GM10266 (cell line): ENCODE measurements around the gene LPAR1.

Source experiments
- DNase-seq: peaks from one replicate; pipeline ENCODE4 v3.0.0; 2012; ENCODE audit errors: extremely low spot score
- TF ChIP-seq, protein P1 (sequence below): IDR thresholded peaks from 2 replicates; pipeline ENCODE4 v1.5.1; 2012; ENCODE audit warnings: mild to moderate bottlenecking, low read depth; ENCODE audit not compliant: control insufficient read depth, insufficient read depth; ENCODE audit errors: missing control alignments

LPAR1 gene, protein sequence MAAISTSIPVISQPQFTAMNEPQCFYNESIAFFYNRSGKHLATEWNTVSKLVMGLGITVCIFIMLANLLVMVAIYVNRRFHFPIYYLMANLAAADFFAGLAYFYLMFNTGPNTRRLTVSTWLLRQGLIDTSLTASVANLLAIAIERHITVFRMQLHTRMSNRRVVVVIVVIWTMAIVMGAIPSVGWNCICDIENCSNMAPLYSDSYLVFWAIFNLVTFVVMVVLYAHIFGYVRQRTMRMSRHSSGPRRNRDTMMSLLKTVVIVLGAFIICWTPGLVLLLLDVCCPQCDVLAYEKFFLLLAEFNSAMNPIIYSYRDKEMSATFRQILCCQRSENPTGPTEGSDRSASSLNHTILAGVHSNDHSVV

DNA sequence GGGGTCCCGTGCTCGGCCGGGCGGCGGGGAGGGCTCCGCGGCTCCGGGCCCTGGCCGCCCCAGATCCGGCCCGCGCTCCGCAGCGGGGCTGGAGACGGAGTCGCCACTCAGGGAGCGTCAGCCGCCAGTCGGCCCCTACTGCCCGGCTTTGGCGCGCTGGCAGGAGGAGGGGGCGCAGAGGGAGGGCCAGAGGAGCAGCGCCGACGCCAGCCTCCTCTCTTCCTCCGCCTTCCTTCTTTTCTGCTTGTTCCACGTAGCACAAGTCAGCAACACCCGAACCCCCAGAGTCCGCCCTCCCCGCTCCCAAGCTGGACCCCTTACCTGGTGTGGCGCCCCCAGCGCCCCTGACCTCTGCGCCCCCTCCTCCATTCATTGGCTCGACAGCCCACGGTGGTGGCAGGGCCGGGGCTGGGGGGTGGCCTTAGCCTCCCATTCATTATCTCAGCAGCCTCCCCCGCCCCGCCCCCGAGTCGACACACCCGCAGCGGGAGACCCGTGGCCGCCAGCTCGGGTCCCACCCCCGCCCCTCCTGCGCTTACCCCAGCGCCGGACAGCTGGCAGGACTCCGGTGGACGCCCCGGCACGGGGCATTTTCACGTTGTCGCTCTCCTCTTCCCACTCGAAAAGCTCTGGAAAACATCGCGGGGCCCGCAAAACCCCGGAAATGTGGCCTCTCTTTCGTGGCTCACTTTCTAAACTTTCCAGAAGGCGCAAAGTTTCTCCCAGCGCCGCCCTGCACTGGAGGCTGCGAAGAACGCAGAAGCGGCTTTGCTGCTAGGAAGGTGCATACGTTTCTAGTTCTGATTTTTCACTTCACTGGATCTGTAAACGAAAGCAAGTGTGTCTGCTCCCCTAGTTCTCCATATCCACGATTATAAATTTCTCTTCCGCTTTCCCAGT lies at the start of gene LPAR1:
Gene LPAR1, minus strand, starts transcription at position 140 of the 900 bp plus-strand sequence. CDS start 66,353 bp downstream, outside the sequence.
- TF ChIP-seq, protein P1, sequence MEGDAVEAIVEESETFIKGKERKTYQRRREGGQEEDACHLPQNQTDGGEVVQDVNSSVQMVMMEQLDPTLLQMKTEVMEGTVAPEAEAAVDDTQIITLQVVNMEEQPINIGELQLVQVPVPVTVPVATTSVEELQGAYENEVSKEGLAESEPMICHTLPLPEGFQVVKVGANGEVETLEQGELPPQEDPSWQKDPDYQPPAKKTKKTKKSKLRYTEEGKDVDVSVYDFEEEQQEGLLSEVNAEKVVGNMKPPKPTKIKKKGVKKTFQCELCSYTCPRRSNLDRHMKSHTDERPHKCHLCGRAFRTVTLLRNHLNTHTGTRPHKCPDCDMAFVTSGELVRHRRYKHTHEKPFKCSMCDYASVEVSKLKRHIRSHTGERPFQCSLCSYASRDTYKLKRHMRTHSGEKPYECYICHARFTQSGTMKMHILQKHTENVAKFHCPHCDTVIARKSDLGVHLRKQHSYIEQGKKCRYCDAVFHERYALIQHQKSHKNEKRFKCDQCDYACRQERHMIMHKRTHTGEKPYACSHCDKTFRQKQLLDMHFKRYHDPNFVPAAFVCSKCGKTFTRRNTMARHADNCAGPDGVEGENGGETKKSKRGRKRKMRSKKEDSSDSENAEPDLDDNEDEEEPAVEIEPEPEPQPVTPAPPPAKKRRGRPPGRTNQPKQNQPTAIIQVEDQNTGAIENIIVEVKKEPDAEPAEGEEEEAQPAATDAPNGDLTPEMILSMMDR, result no peak
- DNase-seq, result peak; percentile 16

DNA sequence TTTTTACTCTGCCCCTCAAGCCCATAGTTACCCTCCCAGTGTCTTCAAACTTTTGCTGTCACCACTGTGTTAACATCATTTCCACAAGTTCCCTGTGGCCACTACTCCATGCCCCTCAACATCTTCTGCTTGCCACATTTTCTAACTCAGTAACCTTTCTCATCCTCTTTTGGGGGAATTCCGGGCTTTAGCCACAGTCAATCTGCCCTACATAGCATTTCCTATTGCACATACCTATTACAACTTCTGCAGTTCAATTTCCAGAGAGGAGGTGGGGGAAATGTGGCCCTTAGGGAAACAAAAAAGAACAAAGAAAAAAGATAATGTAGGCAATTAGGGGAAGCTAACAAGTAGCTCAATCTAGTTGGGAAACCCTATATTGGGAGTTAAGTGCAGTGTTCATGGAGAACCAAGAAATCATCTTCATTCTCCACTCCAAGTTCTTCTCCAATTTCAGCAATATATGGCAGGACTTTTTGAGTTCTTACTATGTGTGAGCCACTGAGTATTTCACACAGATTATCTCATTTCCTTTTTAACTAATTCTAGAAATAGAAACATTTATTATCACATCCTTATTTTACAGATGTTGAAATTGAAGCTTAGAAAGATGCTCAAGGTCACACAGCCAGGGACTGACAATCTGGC lies 40.2 kb upstream of the LPAR1 start:
- DNase-seq, result peak; percentile 27
- TF ChIP-seq, protein P1, result no peak

DNA sequence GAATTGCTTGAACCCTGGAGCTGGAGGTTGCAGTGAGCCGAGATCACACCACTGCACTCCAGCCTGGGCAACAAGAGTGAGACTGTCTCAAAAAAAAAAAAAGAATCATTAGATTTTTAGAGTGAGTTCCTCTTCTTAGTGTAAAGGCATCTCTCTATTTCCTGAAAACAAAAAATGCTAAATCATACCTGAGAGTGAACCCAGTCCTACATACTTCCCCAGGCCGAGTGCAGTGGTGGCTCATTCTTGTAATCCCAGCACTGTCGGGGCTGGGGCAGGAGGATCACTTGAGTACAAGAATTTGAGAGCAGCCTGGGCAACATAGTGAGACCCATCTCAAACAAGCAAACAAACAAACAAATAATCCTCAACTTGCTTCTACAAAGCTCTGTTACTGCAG lies 38.2 kb upstream of the LPAR1 start:
- no peak for DNase-seq
- TF ChIP-seq, protein P1, result no peak

DNA sequence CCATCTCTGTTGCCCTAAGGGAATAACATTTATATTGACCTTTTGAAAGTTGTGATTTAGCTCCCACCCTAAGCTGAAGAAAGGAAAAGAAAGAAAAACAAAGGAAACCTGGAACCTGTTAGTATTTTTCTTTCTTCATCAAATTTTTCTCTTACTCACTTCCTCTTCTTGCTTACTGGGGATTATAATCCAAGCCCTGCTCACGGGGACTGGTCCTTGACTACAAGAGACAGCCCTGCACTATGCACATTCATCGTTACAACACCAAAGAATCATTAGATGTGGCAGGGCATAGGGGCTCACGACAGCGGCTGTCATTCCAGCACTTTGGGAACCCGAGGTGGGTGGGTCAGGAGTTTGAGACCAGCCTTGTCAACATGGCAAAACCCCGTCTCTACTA lies 37.8 kb upstream of the LPAR1 start:
- TF ChIP-seq, protein P1, result no peak
- DNase-seq, result no peak

DNA sequence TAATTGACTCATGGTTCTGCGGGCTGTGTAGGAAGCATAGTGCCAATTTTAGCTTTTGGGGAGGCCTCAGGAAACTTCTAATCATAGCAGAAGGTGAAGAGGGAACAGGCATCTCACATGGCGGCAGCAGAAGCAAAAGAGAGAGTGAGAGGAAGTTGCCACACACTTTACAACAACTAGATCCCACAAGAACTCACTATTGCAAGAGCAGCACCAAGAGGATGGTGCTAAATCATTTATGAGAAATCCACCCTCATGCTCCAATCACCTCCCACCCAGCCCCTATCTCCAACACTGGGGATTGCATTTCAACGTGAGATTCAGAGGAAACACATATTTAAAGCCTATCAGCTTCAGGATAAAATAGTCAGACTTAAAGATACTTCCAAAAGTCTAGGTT lies 36.1 kb upstream of the LPAR1 start:
- TF ChIP-seq, protein P1, result no peak
- no peak for DNase-seq

DNA sequence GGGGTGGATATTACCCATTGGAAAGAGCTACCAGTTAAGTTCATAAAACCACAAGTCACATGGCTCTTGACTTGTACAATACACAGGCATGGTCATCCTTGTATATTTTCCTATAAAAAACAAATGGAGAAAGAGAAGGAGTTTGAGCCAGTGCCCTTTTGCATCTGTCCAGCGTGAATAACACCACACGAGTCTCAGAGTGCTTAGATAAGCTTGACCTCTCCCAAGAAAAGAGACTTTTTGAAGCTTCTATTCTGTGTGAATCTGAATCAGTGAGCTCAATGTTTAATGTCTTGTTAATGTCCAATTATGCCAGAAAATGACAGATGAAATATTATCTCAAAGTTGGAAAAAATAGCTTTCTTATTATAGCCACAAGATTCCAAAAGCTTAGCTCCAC lies 30.9 kb upstream of the LPAR1 start:
- TF ChIP-seq, protein P1, result no peak
- no peak for DNase-seq
